ENCODE results near the gene ACCS.

Gene ACCS, protein sequence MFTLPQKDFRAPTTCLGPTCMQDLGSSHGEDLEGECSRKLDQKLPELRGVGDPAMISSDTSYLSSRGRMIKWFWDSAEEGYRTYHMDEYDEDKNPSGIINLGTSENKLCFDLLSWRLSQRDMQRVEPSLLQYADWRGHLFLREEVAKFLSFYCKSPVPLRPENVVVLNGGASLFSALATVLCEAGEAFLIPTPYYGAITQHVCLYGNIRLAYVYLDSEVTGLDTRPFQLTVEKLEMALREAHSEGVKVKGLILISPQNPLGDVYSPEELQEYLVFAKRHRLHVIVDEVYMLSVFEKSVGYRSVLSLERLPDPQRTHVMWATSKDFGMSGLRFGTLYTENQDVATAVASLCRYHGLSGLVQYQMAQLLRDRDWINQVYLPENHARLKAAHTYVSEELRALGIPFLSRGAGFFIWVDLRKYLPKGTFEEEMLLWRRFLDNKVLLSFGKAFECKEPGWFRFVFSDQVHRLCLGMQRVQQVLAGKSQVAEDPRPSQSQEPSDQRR

GRCh38 chr11:44065841-44066731 lies at the start of gene ACCS:
ACCS (plus strand) TSS chr11:44066270; CDS start chr11:44067628, 1,358 bp downstream.
- TF ChIP-seq TARDBP (IDR thresholded peaks at IDR 0.05) (peak; percentile 74; the same call in 1 of the 2 replicates), L3MBTL2 (conservative IDR thresholded peaks at IDR 0.05) (peak; percentile 90), LEF1 (IDR thresholded peaks at IDR 0.05; ENCODE audit: borderline replicate concordance) (no peak), CTBP1 (IDR thresholded peaks at IDR 0.05; ENCODE audit: borderline replicate concordance) (peak; percentile 67), ELF4 (IDR thresholded peaks at IDR 0.05) (peak; percentile 50)
- TF ChIP-seq, protein P1, sequence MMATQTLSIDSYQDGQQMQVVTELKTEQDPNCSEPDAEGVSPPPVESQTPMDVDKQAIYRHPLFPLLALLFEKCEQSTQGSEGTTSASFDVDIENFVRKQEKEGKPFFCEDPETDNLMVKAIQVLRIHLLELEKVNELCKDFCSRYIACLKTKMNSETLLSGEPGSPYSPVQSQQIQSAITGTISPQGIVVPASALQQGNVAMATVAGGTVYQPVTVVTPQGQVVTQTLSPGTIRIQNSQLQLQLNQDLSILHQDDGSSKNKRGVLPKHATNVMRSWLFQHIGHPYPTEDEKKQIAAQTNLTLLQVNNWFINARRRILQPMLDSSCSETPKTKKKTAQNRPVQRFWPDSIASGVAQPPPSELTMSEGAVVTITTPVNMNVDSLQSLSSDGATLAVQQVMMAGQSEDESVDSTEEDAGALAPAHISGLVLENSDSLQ (IDR thresholded peaks at IDR 0.05) = peak; percentile 67
- DNase-seq (ENCODE audit: extremely low spot score) = peak; percentile 87
- ChIA-PET POLR2A (interaction anchor here (0.5 to 1.4 kb wide), 3 partner anchors 9 to 128 kb away, joined by 3 to 5 read pairs (median 3); no protein-coding TSS in a partner anchor), CTCF (interaction anchor here (0.6 kb wide), 2 partner anchors 18 to 139 kb away, joined by 3 read pairs; no protein-coding TSS in a partner anchor)

DNA sequence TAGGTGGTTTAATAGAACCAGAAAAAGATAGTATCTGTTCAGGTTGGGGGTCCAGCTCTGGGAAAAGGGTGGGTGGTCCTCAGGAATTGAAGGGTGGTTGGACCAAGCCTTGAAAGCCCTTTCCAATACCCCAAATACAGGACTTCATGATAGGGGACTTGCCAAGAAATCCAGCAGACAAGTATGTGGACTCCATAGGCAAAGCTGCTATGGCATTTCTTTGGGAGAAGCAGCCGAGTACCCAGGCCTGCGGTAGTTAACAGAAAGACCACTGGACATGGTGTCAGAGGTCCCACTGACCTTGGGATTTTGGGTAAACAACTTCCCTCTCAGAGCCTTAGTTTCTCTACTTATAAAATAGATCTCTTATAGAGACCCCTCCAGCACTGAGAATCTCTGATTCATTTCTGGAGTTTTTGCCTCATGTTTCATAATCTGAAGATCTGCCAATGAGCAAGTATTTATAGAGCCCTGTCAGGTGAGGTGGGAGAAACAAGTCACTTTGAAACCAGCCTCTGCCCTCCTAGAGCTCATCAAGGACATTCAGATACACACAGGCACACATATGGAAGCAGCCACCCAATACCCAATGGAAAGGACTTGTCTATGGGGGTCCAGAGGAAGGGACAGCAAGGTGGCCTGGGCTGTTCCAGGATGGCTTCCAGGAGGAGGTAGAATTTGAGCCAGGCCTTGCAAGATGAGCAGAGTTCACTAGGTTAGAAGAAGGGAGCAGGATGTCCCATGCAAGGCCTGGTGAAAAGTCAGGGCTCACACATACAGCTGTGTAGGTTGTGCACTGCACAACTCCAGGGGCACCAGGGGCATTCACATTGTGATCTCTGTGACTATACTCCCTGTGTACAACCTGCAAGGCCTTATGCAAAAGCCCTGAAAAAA lies 49.3 kb upstream of the ACCS start:
- ChIA-PET CTCF (interaction anchor here (0.6 kb wide), 1 partner anchor 10 kb away, joined by 3 read pairs; no protein-coding TSS in a partner anchor), POLR2A (no interaction called here)
- TF ChIP-seq FOXA1 (IDR thresholded peaks at IDR 0.05) (no peak), L3MBTL2 (conservative IDR thresholded peaks at IDR 0.05) (no peak), ELF4 (IDR thresholded peaks at IDR 0.05) (no peak), ZNF384 (IDR thresholded peaks at IDR 0.05) (no peak), NFRKB (IDR thresholded peaks at IDR 0.05) (no peak), FOXK2 (IDR thresholded peaks at IDR 0.05) (no peak), CTBP1 (IDR thresholded peaks at IDR 0.05; ENCODE audit: borderline replicate concordance) (no peak), HDGF (IDR thresholded peaks at IDR 0.05; ENCODE audit: borderline replicate concordance) (no peak), ARNT (IDR thresholded peaks at IDR 0.05) (no peak), SP1 (IDR thresholded peaks at IDR 0.05) (no peak), LEF1 (IDR thresholded peaks at IDR 0.05; ENCODE audit: borderline replicate concordance) (no peak), BHLHE40 (IDR thresholded peaks at IDR 0.05; ENCODE audit: borderline replicate concordance) (no peak), SUZ12 (IDR thresholded peaks at IDR 0.05) (no peak)
- TF ChIP-seq, protein P1 (IDR thresholded peaks at IDR 0.05) = no peak
- DNase-seq (ENCODE audit: extremely low spot score) = no peak

GRCh38 chr11:44017443-44018126 lies 48.5 kb upstream of the ACCS start:
- POLR2A ChIA-PET = no interaction called here
- CTCF ChIA-PET = no interaction called here
- TF ChIP-seq SUZ12 (IDR thresholded peaks at IDR 0.05) (no peak), FOXA1 (IDR thresholded peaks at IDR 0.05) (no peak), L3MBTL2 (conservative IDR thresholded peaks at IDR 0.05) (no peak), BHLHE40 (IDR thresholded peaks at IDR 0.05; ENCODE audit: borderline replicate concordance) (no peak), SP1 (IDR thresholded peaks at IDR 0.05) (no peak), FOXK2 (IDR thresholded peaks at IDR 0.05) (no peak), FOXM1 (IDR thresholded peaks at IDR 0.05; ENCODE audit: borderline replicate concordance) (no peak), HDGF (IDR thresholded peaks at IDR 0.05; ENCODE audit: borderline replicate concordance) (no peak), CTBP1 (IDR thresholded peaks at IDR 0.05; ENCODE audit: borderline replicate concordance) (no peak), ZNF384 (IDR thresholded peaks at IDR 0.05) (no peak), NFRKB (IDR thresholded peaks at IDR 0.05) (no peak), TARDBP (IDR thresholded peaks at IDR 0.05) (no peak), ELF4 (IDR thresholded peaks at IDR 0.05) (no peak), ARNT (IDR thresholded peaks at IDR 0.05) (no peak), LEF1 (IDR thresholded peaks at IDR 0.05; ENCODE audit: borderline replicate concordance) (no peak)
- TF ChIP-seq, protein P1 (IDR thresholded peaks at IDR 0.05) = no peak
- DNase-seq (ENCODE audit: extremely low spot score) = no peak

DNA sequence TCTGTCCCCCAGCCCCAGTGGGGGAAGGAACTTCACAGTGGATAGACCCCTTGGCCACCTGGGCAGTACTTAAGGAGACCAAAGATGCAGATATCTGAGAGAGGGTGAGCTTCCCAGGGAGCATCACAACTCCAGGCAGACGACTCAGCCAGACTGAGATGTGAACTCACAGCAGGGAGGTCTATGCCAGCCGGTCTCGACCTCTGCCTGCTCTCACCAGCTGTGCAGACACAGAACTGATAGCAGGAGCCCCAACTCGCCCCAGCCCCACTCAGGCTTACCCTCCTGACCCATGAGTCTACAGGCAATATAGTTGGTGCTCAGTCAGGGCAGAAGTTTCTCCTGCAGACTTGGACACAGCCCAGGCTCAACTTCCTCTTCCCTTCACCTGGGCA lies 47.9 kb upstream of the ACCS start:
- POLR2A ChIA-PET = no interaction called here
- no peak for TF ChIP-seq ELF4 (IDR thresholded peaks at IDR 0.05)
- TF ChIP-seq L3MBTL2 (conservative IDR thresholded peaks at IDR 0.05) = no peak
- no peak for TF ChIP-seq ZNF384 (IDR thresholded peaks at IDR 0.05)
- TF ChIP-seq LEF1 (IDR thresholded peaks at IDR 0.05; ENCODE audit: borderline replicate concordance) = no peak
- no peak for TF ChIP-seq SP1 (IDR thresholded peaks at IDR 0.05)
- TF ChIP-seq, protein P1 (IDR thresholded peaks at IDR 0.05) = no peak
- no peak for TF ChIP-seq BHLHE40 (IDR thresholded peaks at IDR 0.05; ENCODE audit: borderline replicate concordance)
- no peak for DNase-seq (ENCODE audit: extremely low spot score)
- CTCF ChIA-PET = no interaction called here
